VCaP (cell line): Measurements from ENCODE around the gene MARS1.

Experiments
- H3K27ac ChIP-seq: fragments of 450-650 bp; 2 replicates; pipeline ENCODE4 v1.5.1; 2017
- CTCF ChIP-seq: fragments of 450-650 bp; conservative IDR thresholded peaks from 2 replicates; pipeline ENCODE4 v1.5.1; 2017; ENCODE audit warnings: mild to moderate bottlenecking, moderate library complexity

MARS1 gene

GRCh38 chr12:57448669-57449068 is 39.2 kb upstream of the MARS1 start:
- TF ChIP-seq CTCF: no peak
- no peak overlapping the region for H3K27ac ChIP-seq

GRCh38 chr12:57449375-57449774 is 38.5 kb upstream of the MARS1 start:
- H3K27ac ChIP-seq: no peak overlapping the region
- no peak for TF ChIP-seq CTCF

- no peak for TF ChIP-seq CTCF
- no peak overlapping the region for H3K27ac ChIP-seq
These were observed 37.8 kb upstream of the MARS1 start for GRCh38 chr12:57450057-57450456.

GRCh38 chr12:57451233-57451778 is 36.6 kb upstream of the MARS1 start:
- H3K27ac ChIP-seq: no peak overlapping the region
- TF ChIP-seq CTCF: no peak

GRCh38 chr12:57452181-57452936 is 35.5 kb upstream of the MARS1 start:
- no peak overlapping the region for H3K27ac ChIP-seq
- TF ChIP-seq CTCF: no peak

- no peak overlapping the region for H3K27ac ChIP-seq
- TF ChIP-seq CTCF: peak; percentile 97
These were observed 34.8 kb upstream of the MARS1 start for GRCh38 chr12:57452937-57453509.

GRCh38 chr12:57454213-57454565 is 33.7 kb upstream of the MARS1 start:
- no peak overlapping the region for H3K27ac ChIP-seq
- no peak for TF ChIP-seq CTCF
